H1 (cell line): ENCODE data around the gene MAGOH. TPM values are rescaled to one million over a fixed set of nuclear protein-coding genes. Genes with fewer than 3 reads are reported as not detected.

Source experiments
- CEBPB ChIP-seq: IDR thresholded peaks from 2 replicates; pipeline ENCODE4 v1.6.1; 2012; ENCODE audit warnings: low read depth, low read length
- CHD7 ChIP-seq: fragments of 300-600 bp; sonication (generic); IDR thresholded peaks from 2 replicates; pipeline ENCODE4 v1.7.1; 2012; ENCODE audit warnings: low read length, moderate library complexity, mild to moderate bottlenecking, inconsistent platforms; ENCODE audit not compliant: insufficient replicate concordance
- PHF8 ChIP-seq: fragments of 200-600 bp; sonication (generic); conservative IDR thresholded peaks from 2 replicates; pipeline ENCODE4 v1.7.1; 2012; ENCODE audit warnings: low read depth, mild to moderate bottlenecking, inconsistent platforms, low read length, moderate library complexity
- TBP ChIP-seq: IDR thresholded peaks from 2 replicates; pipeline ENCODE4 v1.6.1; 2011; ENCODE audit warnings: low read depth, low read length, improper control_type of control experiment
- YY1 ChIP-seq: IDR thresholded peaks from 2 replicates; pipeline ENCODE4 v1.6.1; 2011; ENCODE audit warnings: low read depth, mild to moderate bottlenecking, low read length
- polyA plus RNA-seq, 7 experiments: library from polyadenylated mRNA; depleted of rRNA in 3 of 7; stranded (reverse) in 5 of 7; unstranded in 2 of 7; fragments of >200 nt in 5 of 7; fragments of 200-250 nt in 2 of 7; gene quantifications; 1 replicate in 5 of 7; 2 replicates in 1 of 7; 4 replicates in 1 of 7; pipeline versions ENCODE4 v1.2.1 to v1.2.3, GENCODE V29; 2011 to 2013; ENCODE audit warnings: missing spikeins in 2 of 7, mixed read lengths in 2 of 7
- total RNA-seq: library from RNA; stranded (reverse); fragmentation: NEBNext Ultra II Directional; extraction: Animal tissue kit (Norgen Biotek cat#: 25700); gene quantifications from 2 replicates; pipeline ENCODE4 v1.2.1, GENCODE V29; 2021

The MAGOH gene
- total and polyA plus RNA-seq, 2 of the 8 experiments (the other 6 are each of a cell fraction or from before 2014, with no cell fraction given), result 46.9 to 74.3 TPM

- TF ChIP-seq CHD7 (no peak), CEBPB (no peak), YY1 (no peak), PHF8 (no peak), TBP (no peak)
Observed at GRCh38 chr1:53254011-53254640, 15.8 kb upstream of the MAGOH start (continued).
